Dedifferentiated amniotic fluid mesenchymal stem cell (primary cell): ENCODE data around the gene IQSEC3.
"Not testable (repeated sequence)": the region's sequence is repeated elsewhere in the genome, so short reads cannot be mapped to it uniquely, and the experiment has no call there.

ENCODE experiments used
- DNase-seq: peaks from one replicate; pipeline ENCODE4 v3.0.0-alpha.2; 2016; ENCODE audit errors: extremely low spot score

IQSEC3 gene

GRCh38 chr12:52902-53734 is 13.4 kb upstream of the IQSEC3 start:
- not testable (repeated sequence) for DNase-seq

- no peak for DNase-seq
These were observed 12.5 kb upstream of the IQSEC3 start for GRCh38 chr12:53735-54730.

DNA sequence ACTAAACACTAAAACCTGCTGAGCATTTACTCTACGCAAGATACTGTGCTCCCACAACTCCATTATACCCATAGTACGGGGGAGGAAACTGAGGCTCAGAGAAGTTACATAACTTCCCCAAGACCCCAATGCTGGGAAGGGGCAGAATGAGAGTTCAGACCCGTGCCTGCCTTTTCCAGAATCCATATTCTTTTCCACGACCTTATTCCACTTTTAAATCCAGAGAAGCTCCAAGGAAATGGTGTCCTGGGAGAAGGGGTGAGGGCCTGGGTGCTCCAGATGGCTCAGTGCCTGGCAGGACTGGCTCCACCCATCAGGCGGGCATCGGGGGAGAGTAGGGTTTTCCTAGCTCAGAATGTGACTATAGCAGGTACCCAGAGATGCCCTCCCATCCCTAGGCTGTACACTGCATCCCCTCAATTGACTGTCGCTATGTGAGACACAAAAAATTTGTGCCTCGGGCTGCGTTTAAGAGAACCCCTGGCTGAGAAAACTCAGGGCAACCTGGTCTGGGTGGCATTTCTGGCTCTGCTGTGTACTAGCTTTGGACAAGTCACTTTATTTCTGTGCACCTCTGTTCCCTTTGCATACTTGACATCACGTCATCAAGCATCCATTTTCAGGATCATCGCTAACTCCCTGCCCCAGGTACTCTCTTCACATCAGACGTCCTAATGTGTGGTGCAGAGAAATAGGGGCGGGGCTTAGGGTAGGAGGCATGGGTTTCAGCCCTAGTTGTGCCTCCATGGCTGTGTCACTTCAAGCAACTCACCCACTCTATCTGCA is 11.6 kb upstream of the IQSEC3 start:
- DNase-seq = no peak

DNA sequence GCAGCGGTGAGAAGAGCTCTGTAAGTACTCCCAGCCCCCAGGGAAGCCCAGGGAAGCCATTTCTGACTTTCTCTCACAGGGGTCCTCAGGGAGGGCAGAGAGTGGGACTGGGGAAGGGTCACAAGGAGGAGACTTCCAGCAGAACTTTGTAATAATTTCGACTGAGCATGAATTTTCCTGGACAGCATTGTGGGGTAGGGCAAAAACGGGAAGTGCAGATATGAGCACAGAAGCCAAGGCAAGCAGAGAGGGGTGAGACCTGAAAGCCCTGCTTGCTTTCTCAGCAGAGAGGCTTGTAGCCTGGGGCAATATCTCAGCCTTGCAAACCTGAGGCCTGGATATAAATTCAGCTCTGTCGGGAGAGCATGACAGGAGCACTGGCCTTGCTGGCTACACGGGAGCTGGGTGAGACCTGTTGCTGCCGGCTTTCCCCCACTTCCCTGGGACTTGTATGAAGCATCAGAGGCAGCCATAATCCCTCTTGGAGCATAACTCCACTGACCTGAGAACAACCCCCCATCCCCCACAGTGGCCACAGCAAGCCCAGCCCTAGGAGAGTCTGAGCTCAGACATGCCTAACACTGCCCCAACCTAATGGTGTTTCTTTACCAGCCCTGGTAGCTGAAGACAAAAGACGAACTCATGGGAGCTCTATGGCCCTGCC is 9.8 kb upstream of the IQSEC3 start:
- DNase-seq = peak; percentile 17

GRCh38 chr12:57539-57938 is 9.0 kb upstream of the IQSEC3 start:
- DNase-seq = no peak

- no peak for DNase-seq
These were observed 7.7 kb upstream of the IQSEC3 start for GRCh38 chr12:58832-59231.

GRCh38 chr12:61845-62244 is 4.7 kb upstream of the IQSEC3 start:
- DNase-seq = not testable (repeated sequence)

GRCh38 chr12:65491-66063 is 990 bp upstream of the IQSEC3 start:
- DNase-seq = not testable (repeated sequence)

GRCh38 chr12:66782-67504 is 376 bp downstream of the IQSEC3 start:
- DNase-seq = not testable (repeated sequence)

GRCh38 chr12:69677-70076 is 3.1 kb downstream of the IQSEC3 start:
- not testable (repeated sequence) for DNase-seq

- DNase-seq = not testable (repeated sequence)
These were observed 4.0 kb downstream of the IQSEC3 start for GRCh38 chr12:70541-70940.

GRCh38 chr12:72018-72417 is 5.5 kb downstream of the IQSEC3 start:
- DNase-seq = not testable (repeated sequence)

DNA sequence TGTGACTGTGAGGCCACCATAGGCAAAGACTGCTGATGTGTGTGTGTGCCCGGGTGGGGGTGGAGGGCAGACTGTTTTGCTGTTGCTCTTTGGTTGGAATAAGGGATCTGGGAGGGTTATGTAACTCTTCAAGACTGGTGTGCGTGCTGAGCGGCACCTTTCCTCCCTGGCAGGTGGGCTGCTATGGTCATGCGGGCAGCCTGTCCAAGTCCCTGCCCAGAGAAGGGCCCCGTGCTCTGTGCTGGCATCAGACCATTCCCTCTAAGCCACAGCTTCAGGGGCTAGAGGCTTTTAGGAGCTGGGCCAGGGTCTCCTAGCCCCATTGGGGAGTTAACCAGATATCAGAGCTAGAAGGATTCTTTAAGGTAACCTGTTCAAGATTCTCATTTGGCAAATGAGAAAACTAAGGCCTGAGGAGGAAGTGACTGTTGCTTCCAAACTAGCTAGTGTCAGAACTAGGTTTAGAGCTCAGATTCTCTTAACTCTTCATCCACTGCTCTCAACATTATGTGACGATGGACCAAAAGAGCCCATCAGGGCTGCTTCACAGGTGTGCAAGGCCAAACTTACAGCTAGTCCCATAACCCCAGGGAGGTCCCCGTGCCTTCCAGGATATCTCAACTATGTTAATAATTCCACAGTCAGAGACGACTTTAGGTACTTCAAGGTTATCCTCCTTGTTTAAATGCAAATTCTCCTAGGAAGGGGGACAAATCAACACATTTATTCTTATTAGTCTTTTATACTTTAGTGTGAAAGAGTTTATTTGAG is 8.0 kb downstream of the IQSEC3 start:
- not testable (repeated sequence) for DNase-seq

GRCh38 chr12:75541-75940 is 9.0 kb downstream of the IQSEC3 start:
- DNase-seq = not testable (repeated sequence)

DNA sequence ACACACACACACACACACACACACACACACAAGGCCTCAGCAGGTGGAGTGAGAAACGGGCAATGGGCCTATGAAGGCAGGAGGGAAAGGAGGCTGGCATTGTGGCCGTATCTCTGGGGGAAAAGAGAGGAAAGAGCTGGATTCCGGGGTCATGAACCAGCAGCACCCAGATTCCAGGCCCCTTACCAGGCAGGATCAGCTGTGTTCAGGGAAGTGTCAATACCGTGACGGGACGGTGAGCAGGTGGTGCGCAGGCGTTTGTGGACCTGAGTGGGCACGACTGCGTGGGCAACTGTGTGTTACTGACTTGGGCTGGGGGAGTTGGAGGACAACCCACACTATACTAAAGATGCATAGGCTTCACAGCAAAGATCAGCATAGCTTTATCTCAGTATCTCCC is 9.5 kb downstream of the IQSEC3 start:
- DNase-seq = not testable (repeated sequence)

- not testable (repeated sequence) for DNase-seq
These were observed 10.0 kb downstream of the IQSEC3 start for GRCh38 chr12:76551-76950.

- DNase-seq = not testable (repeated sequence)
These were observed 10.6 kb downstream of the IQSEC3 start for GRCh38 chr12:77101-77719.

DNA sequence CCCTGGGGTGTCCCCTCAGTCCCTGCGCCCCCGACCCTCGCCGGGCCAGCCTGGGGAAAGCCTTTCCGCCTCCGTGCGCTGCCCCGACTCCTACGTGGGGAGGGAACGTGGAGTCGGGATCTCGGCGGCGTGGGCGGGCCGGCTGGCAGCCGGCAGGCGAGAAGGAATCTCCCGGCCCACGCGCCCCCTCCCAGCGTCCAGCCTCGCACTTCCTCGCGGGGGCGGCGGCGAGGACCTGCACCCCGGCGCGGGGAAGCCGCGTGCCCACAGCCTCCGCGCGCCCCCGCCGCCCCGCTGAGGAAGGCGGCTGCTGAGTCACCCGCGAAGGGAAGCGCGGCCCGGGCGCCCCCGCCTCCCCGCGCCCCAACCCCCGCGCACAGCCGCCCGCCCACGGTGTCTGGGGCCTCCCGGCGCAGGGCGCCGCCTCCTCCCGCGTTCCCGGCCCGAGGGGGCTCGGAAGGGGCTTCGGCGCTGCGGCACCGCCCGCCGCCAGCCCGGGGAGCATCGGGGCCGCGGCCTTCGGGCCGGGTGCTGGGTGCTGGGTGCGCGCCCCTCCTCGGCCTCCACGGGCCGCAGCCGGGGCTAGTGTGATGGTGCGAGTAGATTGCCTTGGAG is 11.3 kb downstream of the IQSEC3 start:
- DNase-seq = not testable (repeated sequence)
